GM19455 (cell line): ENCODE measurements around the gene ABHD12.
"Not testable (repeated sequence)": the region's sequence is repeated elsewhere in the genome, so short reads cannot be mapped to it uniquely, and the experiment has no call there.

Source experiments
- ATAC-seq: cut with Tn5 transposase; IDR thresholded peaks from one replicate; pipeline ENCODE4 v1.9.1; 2021; ENCODE audit not compliant: unreplicated experiment

Gene ABHD12

GRCh38 chr20:25324412-25324811 is 66.2 kb downstream of the ABHD12 start:
- ATAC-seq: no peak

- no peak for ATAC-seq
Observed at GRCh38 chr20:25323496-25324246, 67.0 kb downstream of the ABHD12 start.

DNA sequence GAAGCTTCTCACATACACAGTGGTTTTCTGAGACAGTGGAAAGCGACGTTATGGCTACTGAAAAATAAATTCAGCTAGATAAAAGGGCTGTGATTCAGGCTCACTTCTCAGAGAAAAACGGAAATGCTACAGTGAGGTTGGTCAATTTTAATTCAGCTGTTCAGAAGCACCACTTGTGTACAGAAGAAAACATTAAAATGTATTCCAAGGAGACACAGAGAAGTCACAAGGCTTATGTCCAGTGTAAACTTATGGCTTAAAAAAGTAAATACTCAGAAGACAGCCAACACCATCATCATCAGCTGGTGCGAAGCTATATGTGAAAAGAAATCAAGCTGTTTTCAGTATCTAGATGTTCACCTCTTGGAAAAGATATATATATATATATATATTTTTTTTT is 68.6 kb downstream of the ABHD12 start:
- ATAC-seq: no peak

GRCh38 chr20:25321262-25321831 is 69.3 kb downstream of the ABHD12 start:
- ATAC-seq: no peak

DNA sequence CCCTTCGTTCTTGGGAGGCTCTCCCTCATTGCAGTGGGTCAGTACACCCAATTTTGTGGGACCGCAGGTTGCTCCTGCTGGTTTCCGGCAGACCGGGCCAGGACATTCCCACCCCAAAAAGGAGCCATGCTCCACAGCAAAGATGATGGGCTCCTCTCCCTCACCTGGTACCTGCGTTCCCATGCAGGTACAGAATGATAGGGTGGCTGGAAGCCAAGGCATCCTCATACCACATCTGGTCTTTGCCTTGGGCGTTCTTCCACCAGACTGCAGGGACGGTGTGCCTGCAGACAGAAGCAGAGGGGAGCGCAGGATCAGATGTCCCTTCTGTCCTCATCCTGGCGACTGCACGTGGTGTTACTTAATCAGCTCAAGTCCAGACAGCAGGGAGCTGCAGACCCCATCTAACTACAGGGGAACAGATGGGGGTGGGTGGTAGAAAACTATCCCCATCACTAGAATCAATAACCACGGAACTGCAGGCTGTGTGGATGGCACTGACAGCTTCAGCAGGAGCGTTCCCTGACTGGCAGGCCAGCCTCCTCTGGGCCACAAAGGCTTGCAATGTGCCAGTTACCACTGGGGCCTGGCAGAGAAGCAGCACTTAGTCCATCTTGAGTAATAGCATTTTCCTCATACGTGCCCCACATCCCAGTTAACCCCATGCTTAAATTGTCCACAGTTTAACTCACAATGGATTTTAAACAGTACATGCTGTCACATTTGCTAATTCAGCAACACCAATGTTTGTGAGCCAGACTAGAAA is 70.4 kb downstream of the ABHD12 start:
- no peak for ATAC-seq

DNA sequence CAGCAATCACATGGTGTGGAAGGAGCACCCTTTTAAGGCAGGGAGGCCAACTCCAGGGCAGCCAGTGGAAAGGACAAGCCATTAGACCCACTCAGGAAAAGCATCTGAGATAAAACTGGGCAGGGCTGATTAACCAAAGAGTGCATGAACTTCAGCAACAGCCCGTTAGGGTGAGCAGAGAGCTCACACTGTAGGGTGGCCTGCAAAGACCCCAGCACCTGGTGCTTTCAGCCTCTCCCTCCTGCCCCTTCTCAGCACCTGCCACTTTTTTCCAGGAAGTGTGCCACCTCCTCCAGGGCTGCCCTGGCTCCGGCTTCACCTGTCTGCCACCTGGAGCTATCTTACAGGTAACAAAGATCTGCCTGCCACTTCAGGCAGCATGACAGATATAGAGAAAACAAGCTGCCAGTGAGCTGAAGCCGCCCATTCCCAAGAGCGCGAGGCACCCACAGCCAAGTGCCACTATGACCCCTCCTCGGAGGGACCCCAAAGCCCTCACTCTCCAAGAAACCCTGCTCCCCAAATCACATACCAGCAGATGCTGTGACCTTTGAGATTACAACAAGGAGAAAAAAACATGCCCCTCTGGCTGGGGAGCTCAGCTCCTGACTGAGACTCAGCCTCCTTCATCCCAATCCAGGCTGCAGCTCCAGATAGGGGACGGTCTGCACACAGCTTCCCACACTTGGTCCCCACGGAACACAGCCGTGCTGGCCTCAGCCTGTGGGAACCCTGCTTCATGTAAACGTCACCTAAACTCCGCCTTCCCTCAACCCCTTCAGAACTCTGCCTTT is 71.2 kb downstream of the ABHD12 start:
- peak; percentile 13 for ATAC-seq

DNA sequence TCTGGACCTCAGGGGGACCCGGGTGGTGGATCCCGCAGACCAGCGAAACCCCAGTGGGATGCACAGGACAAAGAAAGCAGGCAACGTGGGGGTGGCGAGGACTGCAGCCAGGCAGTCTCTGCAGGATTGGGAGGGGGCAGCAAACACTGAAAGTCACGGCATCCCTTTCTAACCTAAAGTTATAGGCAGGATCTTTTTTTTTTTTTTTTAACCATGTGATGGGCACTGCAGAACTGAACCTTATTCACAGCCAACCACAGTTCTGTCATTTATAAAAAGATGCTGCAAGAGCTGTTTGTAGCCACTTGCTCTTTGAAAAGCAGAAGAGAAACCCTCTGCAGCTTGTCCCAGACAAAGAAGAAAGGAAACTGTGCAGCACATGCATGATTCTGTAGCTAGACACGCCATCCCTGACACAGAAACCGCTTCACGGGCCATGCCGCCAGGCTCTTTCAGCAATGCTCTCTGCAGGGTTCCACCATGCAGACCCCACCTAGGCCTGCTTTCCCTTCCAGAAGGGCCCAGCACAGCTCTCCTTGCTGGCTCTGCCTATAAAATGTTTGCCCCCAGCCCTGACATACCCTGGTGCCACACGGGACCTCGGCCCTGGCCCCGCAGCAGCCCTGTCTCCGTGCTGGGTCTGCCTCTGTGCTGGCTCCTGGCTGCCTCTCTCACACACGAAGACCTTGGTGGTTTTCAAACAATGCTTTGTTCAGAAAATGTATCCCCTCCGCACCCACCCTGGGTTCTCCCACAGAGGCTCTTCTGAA is 72.0 kb downstream of the ABHD12 start:
- ATAC-seq: peak; percentile 93

GRCh38 chr20:25317351-25318075 is 73.1 kb downstream of the ABHD12 start:
- ATAC-seq: no peak

- no peak for ATAC-seq
Observed at GRCh38 chr20:25316506-25317190, 74.0 kb downstream of the ABHD12 start.

GRCh38 chr20:25315418-25316210 is 75.0 kb downstream of the ABHD12 start:
- ATAC-seq: no peak

GRCh38 chr20:25314497-25315417 is 75.9 kb downstream of the ABHD12 start:
- no peak for ATAC-seq

GRCh38 chr20:25313593-25313992 is 77.0 kb downstream of the ABHD12 start:
- no peak for ATAC-seq

GRCh38 chr20:25312716-25313115 is 77.9 kb downstream of the ABHD12 start:
- not testable (repeated sequence) for ATAC-seq

GRCh38 chr20:25310921-25311728 is 79.5 kb downstream of the ABHD12 start:
- no peak for ATAC-seq

GRCh38 chr20:25310268-25310920 is 80.2 kb downstream of the ABHD12 start:
- ATAC-seq: peak; percentile 86
